K562 treated with DMSO at 1 percent for 4 hours (cell line): ENCODE measurements around the gene SNRPA1. TPM values are rescaled to one million over a fixed set of nuclear protein-coding genes. Genes with fewer than 3 reads are reported as not detected.

Experiments used
- total RNA-seq: library from RNA; unstranded; fragments of 300-600 nt; gene quantifications from 2 replicates; pipeline ENCODE4 v1.2.3, GENCODE V29; 2022; ENCODE audit not compliant: insufficient read depth

SNRPA1 gene
- 97.7 and 111 TPM in 2 replicates for total RNA-seq

GRCh38 chr15:101294731-101295606 lies at the start of gene SNRPA1:
Gene SNRPA1 (minus strand): TSS chr15:101295248. CDS start chr15:101295178, 70 bp downstream.

GRCh38 chr15:101277038-101277822 lies 17.8 kb downstream of the SNRPA1 start, which contains the start of gene SELENOS:
Gene SELENOS (minus strand): TSS chr15:101277485. CDS start chr15:101277417, 68 bp downstream.

GRCh38 chr15:101251830-101252820 lies 42.9 kb downstream of the SNRPA1 start, which contains the start of gene CHSY1:
Gene CHSY1 (minus strand): TSS chr15:101252048. CDS start chr15:101251456, 592 bp downstream.

Other genes with a start within 250 kb of the SNRPA1 start
- gene CHSY1, start 43.2 kb downstream of the SNRPA1 start, total RNA-seq = 8.9 and 11.4 TPM in 2 replicates
- gene SELENOS, start 17.8 kb downstream of the SNRPA1 start, total RNA-seq = 34.4 and 51.6 TPM in 2 replicates
- 16.0 and 20.6 TPM in 2 replicates for gene PCSK6, start 194.5 kb upstream of the SNRPA1 start, total RNA-seq